ENCODE results near the gene ZNF750.

DNA sequence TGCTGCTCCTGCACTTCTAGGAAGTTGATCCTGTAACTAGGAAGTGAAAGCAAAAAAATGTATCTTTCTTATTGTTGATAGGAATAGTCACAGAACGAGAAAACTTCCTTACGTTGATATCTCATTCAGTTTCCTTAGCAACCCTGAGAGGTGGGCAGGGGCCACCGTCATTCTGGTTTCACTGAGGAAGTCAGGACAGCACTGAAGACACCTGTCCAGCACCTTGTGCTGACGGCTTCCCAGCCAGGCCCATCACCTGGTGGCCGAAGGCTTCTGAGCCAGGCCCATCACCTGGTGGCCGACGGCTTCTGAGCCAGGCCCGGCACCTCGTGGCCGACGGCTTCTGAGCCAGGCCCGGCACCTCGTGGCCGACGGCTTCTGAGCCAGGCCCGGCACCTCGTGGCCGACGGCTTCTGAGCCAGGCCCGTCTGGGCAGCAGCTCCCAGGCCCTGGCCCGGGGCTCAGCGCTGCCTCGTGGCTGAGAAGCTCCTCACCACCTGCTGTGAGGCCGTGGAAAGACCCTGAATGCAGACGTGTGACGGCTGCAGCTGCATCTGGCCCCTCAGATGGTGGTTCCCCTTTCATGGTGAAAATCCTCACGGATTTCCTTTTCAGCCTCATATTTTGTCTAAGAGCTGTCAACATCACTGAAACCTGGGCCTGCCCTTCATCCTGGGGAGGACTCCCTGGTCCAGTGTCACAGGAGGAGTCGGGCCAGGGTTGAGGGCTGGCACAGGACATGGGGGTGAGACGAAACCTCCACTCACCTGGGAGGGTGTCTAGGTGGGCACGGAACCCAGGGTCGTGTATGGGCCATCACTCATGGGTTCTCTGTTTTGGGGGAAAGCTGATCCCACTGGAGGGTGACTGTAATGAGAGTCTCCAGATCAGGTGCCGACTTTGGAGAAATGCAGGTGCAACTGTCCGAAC is 33.0 kb upstream of the ZNF750 start:
- TF ChIP-seq POLR2A (IDR thresholded peaks at IDR 0.05), result no peak
- TF ChIP-seq, protein P1, sequence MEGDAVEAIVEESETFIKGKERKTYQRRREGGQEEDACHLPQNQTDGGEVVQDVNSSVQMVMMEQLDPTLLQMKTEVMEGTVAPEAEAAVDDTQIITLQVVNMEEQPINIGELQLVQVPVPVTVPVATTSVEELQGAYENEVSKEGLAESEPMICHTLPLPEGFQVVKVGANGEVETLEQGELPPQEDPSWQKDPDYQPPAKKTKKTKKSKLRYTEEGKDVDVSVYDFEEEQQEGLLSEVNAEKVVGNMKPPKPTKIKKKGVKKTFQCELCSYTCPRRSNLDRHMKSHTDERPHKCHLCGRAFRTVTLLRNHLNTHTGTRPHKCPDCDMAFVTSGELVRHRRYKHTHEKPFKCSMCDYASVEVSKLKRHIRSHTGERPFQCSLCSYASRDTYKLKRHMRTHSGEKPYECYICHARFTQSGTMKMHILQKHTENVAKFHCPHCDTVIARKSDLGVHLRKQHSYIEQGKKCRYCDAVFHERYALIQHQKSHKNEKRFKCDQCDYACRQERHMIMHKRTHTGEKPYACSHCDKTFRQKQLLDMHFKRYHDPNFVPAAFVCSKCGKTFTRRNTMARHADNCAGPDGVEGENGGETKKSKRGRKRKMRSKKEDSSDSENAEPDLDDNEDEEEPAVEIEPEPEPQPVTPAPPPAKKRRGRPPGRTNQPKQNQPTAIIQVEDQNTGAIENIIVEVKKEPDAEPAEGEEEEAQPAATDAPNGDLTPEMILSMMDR (IDR thresholded peaks at IDR 0.05), result no peak

Measured in suprapubic skin (tissue), 3 donors.